CD4-positive, CD25-positive, alpha-beta regulatory T cell (primary cell): ENCODE measurements around the gene CD83. TPM values are rescaled to one million over a fixed set of nuclear protein-coding genes. Genes with fewer than 3 reads are reported as not detected.

ENCODE experiments used
- ATAC-seq, 2 donors: fragments of 150-1000 bp; cut with Tn5 transposase; one replicate each; pipeline ENCODE4 v1.10.0; 2021; ENCODE audit warnings: low read depth in 2 of 2, moderate number of reproducible peaks in 2 of 2, moderate library complexity in 1 of 2
- DNase-seq, 3 donors: peaks; one replicate each; pipeline versions ENCODE4 v3.0.0 to v3.0.0-alpha.2; 2012 to 2022; ENCODE audit warnings: mixed read lengths in 1 of 3
- H3K27ac ChIP-seq: one replicate; pipeline ENCODE4 v1.7.0; 2013; ENCODE audit warnings: mild to moderate bottlenecking, low read length; ENCODE audit not compliant: insufficient read depth, poor library complexity, severe bottlenecking
- H3K27me3 ChIP-seq: one replicate; pipeline ENCODE4 v1.7.0; 2013; ENCODE audit warnings: low read length; ENCODE audit not compliant: control insufficient read depth, insufficient read depth
- H3K36me3 ChIP-seq: one replicate; pipeline ENCODE4 v1.7.0; 2013; ENCODE audit warnings: mild to moderate bottlenecking, low read length, moderate library complexity; ENCODE audit not compliant: control insufficient read depth, insufficient read depth
- H3K4me1 ChIP-seq: 2 replicates; pipeline ENCODE4 v1.7.0; 2013; ENCODE audit warnings: mild to moderate bottlenecking, low read length; ENCODE audit not compliant: insufficient read depth, control insufficient read depth, poor library complexity, severe bottlenecking
- H3K4me3 ChIP-seq: one replicate; pipeline ENCODE4 v1.7.0; 2013; ENCODE audit warnings: low read depth, mild to moderate bottlenecking, low read length, moderate library complexity
- H3K9me3 ChIP-seq, 2 experiments: 1 replicate in 1 of 2; 2 replicates in 1 of 2; pipeline ENCODE4 v1.7.0; 2013; ENCODE audit warnings: low read length in 2 of 2, mild to moderate bottlenecking in 1 of 2, moderate library complexity in 1 of 2; ENCODE audit not compliant: control insufficient read depth in 2 of 2
- H3K27ac Mint-ChIP-seq, 3 donors: one replicate each; pipeline ENCODE4 v1.8.0; 2020 to 2022; ENCODE audit warnings: mild to moderate bottlenecking in 3 of 3, mixed read lengths in 3 of 3, moderate library complexity in 2 of 3
- H3K27me3 Mint-ChIP-seq: one replicate; pipeline ENCODE4 v1.8.0; 2022; ENCODE audit warnings: mild to moderate bottlenecking, mixed read lengths
- H3K36me3 Mint-ChIP-seq: one replicate; pipeline ENCODE4 v1.8.0; 2020; ENCODE audit warnings: mixed read lengths
- H3K4me1 Mint-ChIP-seq, 4 donors: one replicate each; pipeline ENCODE4 v1.8.0; 2020 to 2022; ENCODE audit warnings: mixed read lengths in 4 of 4, mild to moderate bottlenecking in 1 of 4
- H3K4me3 Mint-ChIP-seq, 4 donors: one replicate each; pipeline ENCODE4 v1.8.0; 2020 to 2022; ENCODE audit warnings: mild to moderate bottlenecking in 4 of 4, mixed read lengths in 4 of 4, moderate library complexity in 3 of 4
- H3K9me3 Mint-ChIP-seq, 7 donors: one replicate each; pipeline ENCODE4 v1.8.0; 2020 to 2022; ENCODE audit warnings: mixed read lengths in 7 of 7, mild to moderate bottlenecking in 3 of 7, moderate library complexity in 2 of 7
- polyA plus RNA-seq, 4 donors: library from polyadenylated mRNA; unstranded; fragments of 300-500 nt; fragmentation: Illumina TruSeq; gene quantifications; one replicate each; pipeline ENCODE4 v1.2.3, GENCODE V29; 2021
- total RNA-seq: library from RNA; stranded (reverse); gene quantifications from one replicate; pipeline ENCODE4 v1.2.3, GENCODE V29; 2022

Gene CD83
- total and polyA plus RNA-seq, 5 donors from 2014 or later, result 2.4 to 76.8 (median 4.7) TPM

DNA sequence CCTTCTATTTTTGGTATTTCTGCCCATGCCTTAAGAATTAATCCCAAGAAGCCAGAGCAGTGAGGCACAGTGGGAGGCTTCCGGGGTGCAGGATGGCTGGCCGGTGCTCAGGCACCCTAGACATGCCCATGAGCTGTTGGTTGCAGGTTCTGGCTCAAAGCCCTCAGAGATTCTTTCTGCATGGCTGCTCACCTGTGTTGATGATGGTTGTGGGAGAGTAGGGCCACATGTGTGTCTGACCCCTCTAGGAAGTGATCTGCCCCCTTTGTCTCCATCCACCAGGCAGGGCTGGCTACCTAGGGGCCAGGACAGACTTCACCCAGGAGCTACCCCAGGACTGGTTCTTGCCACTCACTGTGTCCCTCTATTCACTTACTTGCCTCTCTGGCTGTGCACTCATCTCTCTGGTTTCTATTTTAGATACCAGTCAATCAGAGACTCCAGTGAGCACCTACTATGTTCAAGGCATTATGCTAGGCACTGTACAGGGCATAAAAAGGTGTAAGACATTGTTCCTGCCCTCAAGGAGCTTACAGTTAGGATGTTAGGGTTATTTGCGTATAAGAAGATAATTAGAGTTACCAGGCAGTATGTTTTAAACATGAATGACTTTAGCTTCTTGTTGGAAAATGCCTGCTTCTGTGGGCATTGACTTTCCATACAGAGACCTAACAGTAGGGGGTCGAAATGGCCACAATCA lies 16.8 kb downstream of the CD83 start:
- Histone ChIP-seq H3K4me1 (no peaks in the 10 kb centered on the region), H3K9me3 (no peaks in the 10 kb centered on the region), H3K27me3 (no peaks in the 10 kb centered on the region), H3K4me3 (no peak overlapping the region), H3K36me3 (peaks cover 40% of the 10 kb centered on the region), H3K27ac (no peak overlapping the region)
- H3K36me3 Mint-ChIP-seq, result peaks cover 40% of the 10 kb centered on the region
- no peak overlapping the region for H3K27ac Mint-ChIP-seq
- H3K9me3 Mint-ChIP-seq, result peaks cover 0 to 2% (median 0%) of the 10 kb centered on the region in 7 donors
- peaks cover 4 to 14% (median 14%) of the 10 kb centered on the region in 4 donors for H3K4me1 Mint-ChIP-seq
- ATAC-seq, result no peak
- no peak for DNase-seq
- no peaks in the 10 kb centered on the region for H3K27me3 Mint-ChIP-seq
- no peak overlapping the region for H3K4me3 Mint-ChIP-seq

DNA sequence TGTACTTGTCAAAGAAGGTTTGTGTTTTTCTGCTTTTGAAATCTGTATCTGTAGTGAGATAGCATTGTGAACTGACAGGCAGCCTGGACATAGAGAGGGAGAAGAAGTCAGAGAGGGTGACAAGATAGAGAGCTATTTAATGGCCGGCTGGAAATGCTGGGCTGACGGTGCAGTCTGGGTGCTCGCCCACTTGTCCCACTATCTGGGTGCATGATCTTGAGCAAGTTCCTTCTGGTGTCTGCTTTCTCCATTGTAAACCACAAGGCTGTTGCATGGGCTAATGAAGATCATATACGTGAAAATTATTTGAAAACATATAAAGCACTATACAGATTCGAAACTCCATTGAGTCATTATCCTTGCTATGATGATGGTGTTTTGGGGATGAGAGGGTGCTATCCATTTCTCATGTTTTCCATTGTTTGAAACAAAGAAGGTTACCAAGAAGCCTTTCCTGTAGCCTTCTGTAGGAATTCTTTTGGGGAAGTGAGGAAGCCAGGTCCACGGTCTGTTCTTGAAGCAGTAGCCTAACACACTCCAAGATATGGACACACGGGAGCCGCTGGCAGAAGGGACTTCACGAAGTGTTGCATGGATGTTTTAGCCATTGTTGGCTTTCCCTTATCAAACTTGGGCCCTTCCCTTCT lies 18.4 kb downstream of the CD83 start:
- H3K4me3 ChIP-seq, result no peak overlapping the region
- Mint-ChIP-seq H3K27ac (peak overlapping the region in 1 of 3 donors; percentile 49), H3K9me3 (peaks cover 0 to 2% (median 0%) of the 10 kb centered on the region in 7 donors), H3K4me3 (no peak overlapping the region), H3K36me3 (peaks cover 37% of the 10 kb centered on the region), H3K4me1 (peaks cover under 1 to 9% (median 4%) of the 10 kb centered on the region in 4 donors), H3K27me3 (no peaks in the 10 kb centered on the region)
- no peak overlapping the region for H3K27ac ChIP-seq
- H3K9me3 ChIP-seq, result no peaks in the 10 kb centered on the region
- no peak for DNase-seq
- no peaks in the 10 kb centered on the region for H3K27me3 ChIP-seq
- H3K36me3 ChIP-seq, result peaks cover 40% of the 10 kb centered on the region
- ATAC-seq, result no peak
- H3K4me1 ChIP-seq, result no peaks in the 10 kb centered on the region

DNA sequence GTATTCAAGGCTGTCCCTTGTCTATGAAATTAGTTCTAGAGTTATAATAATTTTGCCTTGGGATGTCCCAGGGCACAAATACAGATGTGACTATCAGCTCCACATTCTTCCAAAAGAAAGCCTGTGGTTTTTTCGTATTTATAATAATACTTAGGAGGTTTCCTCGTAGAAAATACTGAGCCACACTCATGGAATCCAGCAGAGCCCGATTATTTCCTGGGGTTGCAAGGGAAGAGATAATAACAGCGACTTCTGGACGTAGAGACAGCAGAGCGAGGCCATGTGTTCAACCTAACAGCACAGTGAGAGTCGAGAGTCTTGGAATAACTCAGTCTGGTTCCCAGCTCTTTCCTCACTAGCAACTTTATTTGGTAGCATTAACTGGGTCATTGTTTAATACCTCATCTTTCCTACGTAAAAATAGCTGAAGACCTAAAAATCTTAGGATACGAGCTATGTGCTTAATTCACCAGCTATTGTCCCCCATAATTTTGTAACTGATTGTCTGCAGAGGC lies 21.2 kb downstream of the CD83 start:
- peaks cover 0 to 6% (median 0%) of the 10 kb centered on the region in 4 donors for H3K4me1 Mint-ChIP-seq
- H3K27ac Mint-ChIP-seq, result peak overlapping the region in 1 of 3 donors; percentile 61
- H3K4me3 ChIP-seq, result no peak overlapping the region
- H3K36me3 ChIP-seq, result peaks cover 22% of the 10 kb centered on the region
- DNase-seq, result no peak
- peaks cover 0 to 2% (median 0%) of the 10 kb centered on the region in 7 donors for H3K9me3 Mint-ChIP-seq
- H3K27ac ChIP-seq, result no peak overlapping the region
- no peak for ATAC-seq
- H3K36me3 Mint-ChIP-seq, result peaks cover 22% of the 10 kb centered on the region
- H3K4me3 Mint-ChIP-seq, result no peak overlapping the region
- H3K4me1 ChIP-seq, result no peaks in the 10 kb centered on the region
- H3K9me3 ChIP-seq, result no peaks in the 10 kb centered on the region
- H3K27me3 Mint-ChIP-seq, result no peaks in the 10 kb centered on the region
- no peaks in the 10 kb centered on the region for H3K27me3 ChIP-seq

- ATAC-seq (no peak), DNase-seq (no peak)
- Histone ChIP-seq H3K27ac (no peak overlapping the region), H3K27me3 (no peaks in the 10 kb centered on the region), H3K9me3 (no peaks in the 10 kb centered on the region), H3K36me3 (no peaks in the 10 kb centered on the region), H3K4me3 (no peak overlapping the region), H3K4me1 (no peaks in the 10 kb centered on the region)
- Mint-ChIP-seq H3K27me3 (no peaks in the 10 kb centered on the region), H3K4me3 (no peak overlapping the region), H3K4me1 (peaks cover 0 to 9% (median 4%) of the 10 kb centered on the region in 4 donors), H3K27ac (no peak overlapping the region), H3K36me3 (peaks cover 5% of the 10 kb centered on the region), H3K9me3 (peaks cover 0 to 2% (median 0%) of the 10 kb centered on the region in 7 donors)
Observed at GRCh38 chr6:14141351-14142062, 23.9 kb downstream of the CD83 start.

- H3K9me3 Mint-ChIP-seq, result peaks cover 0 to under 1% (median 0%) of the 10 kb centered on the region in 7 donors
- peak overlapping the region in 1 of 3 donors; percentile 50 for H3K27ac Mint-ChIP-seq
- Histone ChIP-seq H3K9me3 (no peaks in the 10 kb centered on the region), H3K4me1 (no peaks in the 10 kb centered on the region), H3K4me3 (no peak overlapping the region), H3K36me3 (no peaks in the 10 kb centered on the region), H3K27ac (no peak overlapping the region), H3K27me3 (no peaks in the 10 kb centered on the region)
- H3K36me3 Mint-ChIP-seq, result peaks cover 5% of the 10 kb centered on the region
- no peak overlapping the region for H3K4me3 Mint-ChIP-seq
- H3K27me3 Mint-ChIP-seq, result no peaks in the 10 kb centered on the region
- H3K4me1 Mint-ChIP-seq, result peaks cover 0 to 9% (median 4%) of the 10 kb centered on the region in 4 donors
- no peak for ATAC-seq
- DNase-seq, result no peak
Observed at GRCh38 chr6:14142063-14142450, 24.5 kb downstream of the CD83 start.

GRCh38 chr6:14142511-14143223 lies 25.1 kb downstream of the CD83 start:
- Histone ChIP-seq H3K36me3 (no peaks in the 10 kb centered on the region), H3K27me3 (no peaks in the 10 kb centered on the region), H3K4me1 (no peaks in the 10 kb centered on the region), H3K9me3 (no peaks in the 10 kb centered on the region), H3K4me3 (no peak overlapping the region), H3K27ac (no peak overlapping the region)
- Mint-ChIP-seq H3K4me3 (no peak overlapping the region), H3K27ac (no peak overlapping the region), H3K36me3 (peaks cover 5% of the 10 kb centered on the region), H3K4me1 (peaks cover 0 to 9% (median 4%) of the 10 kb centered on the region in 4 donors), H3K27me3 (no peaks in the 10 kb centered on the region), H3K9me3 (no peaks in the 10 kb centered on the region)
- DNase-seq (no peak), ATAC-seq (no peak)

DNA sequence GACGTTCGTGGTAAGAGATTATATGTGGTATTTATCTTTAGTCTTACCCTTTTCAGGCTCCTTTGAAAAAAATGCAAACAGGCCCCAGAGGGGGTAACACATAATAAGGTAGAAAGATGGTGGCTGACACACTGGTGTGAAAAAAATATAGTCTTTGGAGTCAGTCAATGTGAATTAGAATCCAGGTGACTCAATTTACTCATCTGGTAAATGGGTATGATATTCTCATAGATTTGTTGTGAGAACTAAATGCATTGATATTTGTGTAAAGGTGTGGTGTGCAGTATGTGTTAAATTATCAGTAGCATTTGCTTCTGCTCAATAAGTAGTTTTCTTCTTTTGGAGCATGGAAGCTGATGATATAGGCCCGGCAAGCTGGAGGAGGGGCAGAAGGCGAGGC lies 25.7 kb downstream of the CD83 start:
- H3K27ac ChIP-seq, result no peak overlapping the region

More for the DNA sequence above, 25.7 kb downstream of the CD83 start:
- Histone ChIP-seq H3K4me3 (no peak overlapping the region), H3K36me3 (no peaks in the 10 kb centered on the region), H3K4me1 (no peaks in the 10 kb centered on the region), H3K9me3 (no peaks in the 10 kb centered on the region), H3K27me3 (no peaks in the 10 kb centered on the region)
- ATAC-seq (no peak), DNase-seq (no peak)
- peaks cover 5% of the 10 kb centered on the region for H3K36me3 Mint-ChIP-seq
- no peaks in the 10 kb centered on the region for H3K27me3 Mint-ChIP-seq
- no peak overlapping the region for H3K4me3 Mint-ChIP-seq
- no peaks in the 10 kb centered on the region for H3K9me3 Mint-ChIP-seq
- no peak overlapping the region for H3K27ac Mint-ChIP-seq
- H3K4me1 Mint-ChIP-seq, result peaks cover 0 to 9% (median 4%) of the 10 kb centered on the region in 4 donors
